CD14-positive monocyte (primary cell): ENCODE measurements around the gene TBC1D13. TPM values are rescaled to one million over a fixed set of nuclear protein-coding genes. Genes with fewer than 3 reads are reported as not detected.

ENCODE experiments used
- DNase-seq, 3 donors: peaks; one replicate each; pipeline ENCODE4 v3.0.0-alpha.2; 2011 to 2022
- H2AFZ ChIP-seq: 2 replicates; pipeline ENCODE4 v1.6.0; 2012; ENCODE audit warnings: mild to moderate bottlenecking, low read depth, low read length, inconsistent platforms; ENCODE audit not compliant: insufficient read depth, poor library complexity, severe bottlenecking
- H3K27ac ChIP-seq, 2 donors: 1 replicate in 1 of 2; 2 replicates in 1 of 2; pipeline ENCODE4 v1.5.1; 2012 to 2013; ENCODE audit warnings: low read length in 2 of 2, control low read depth in 1 of 2, inconsistent platforms in 1 of 2, low read depth in 1 of 2, mild to moderate bottlenecking in 1 of 2
- H3K27me3 ChIP-seq, 2 donors: one replicate each; pipeline versions ENCODE4 v1.6.0 to v1.6.1; 2011 to 2013; ENCODE audit warnings: low read length in 2 of 2; ENCODE audit not compliant: control insufficient read depth in 2 of 2, insufficient read depth in 2 of 2
- H3K36me3 ChIP-seq, 2 donors: replicated peaks in 1 of 2; 1 replicate in 1 of 2; 2 replicates in 1 of 2; pipeline versions ENCODE4 v1.5.1 to v1.6.1; 2012 to 2013; ENCODE audit warnings: low read length in 2 of 2, control low read depth in 1 of 2, inconsistent platforms in 1 of 2, mild to moderate bottlenecking in 1 of 2; ENCODE audit not compliant: insufficient read depth in 2 of 2, control insufficient read depth in 1 of 2
- H3K4me1 ChIP-seq, 2 donors: 1 replicate in 1 of 2; 2 replicates in 1 of 2; pipeline versions ENCODE4 v1.5.1 to v1.6.1; 2012 to 2013; ENCODE audit warnings: low read length in 2 of 2, control low read depth in 1 of 2, inconsistent platforms in 1 of 2, mild to moderate bottlenecking in 1 of 2, moderate library complexity in 1 of 2; ENCODE audit not compliant: insufficient read depth in 2 of 2, control insufficient read depth in 1 of 2
- H3K4me2 ChIP-seq: replicated peaks from 2 replicates; pipeline ENCODE3; 2012; ENCODE audit warnings: low read length, moderate library complexity, mild to moderate bottlenecking; ENCODE audit not compliant: poor library complexity, severe bottlenecking; ENCODE audit errors: extremely low read depth
- H3K4me3 ChIP-seq, 3 experiments: fragments of 200-600 bp in 1 of 3; sonication (generic) in 1 of 3; replicated peaks in 1 of 3; 1 replicate in 2 of 3; 2 replicates in 1 of 3; pipeline ENCODE4 v1.5.1; 2011 to 2013; ENCODE audit warnings: low read length in 3 of 3, mild to moderate bottlenecking in 3 of 3, control low read depth in 2 of 3, low read depth in 2 of 3, inconsistent platforms in 1 of 3, moderate library complexity in 1 of 3
- H3K79me2 ChIP-seq: 2 replicates; pipeline ENCODE4 v1.6.0; 2012; ENCODE audit warnings: mild to moderate bottlenecking, control low read depth, inconsistent platforms, low read length, moderate library complexity; ENCODE audit not compliant: insufficient read depth
- H3K9ac ChIP-seq: 2 replicates; pipeline ENCODE4 v1.6.0; 2017; ENCODE audit warnings: low read length, mild to moderate bottlenecking; ENCODE audit not compliant: insufficient read depth, poor library complexity, severe bottlenecking
- H3K9me3 ChIP-seq, 2 donors: replicated peaks in 1 of 2; 1 replicate in 1 of 2; 2 replicates in 1 of 2; pipeline versions ENCODE4 v1.5.1 to v1.6.1; 2012 to 2013; ENCODE audit warnings: low read length in 2 of 2, control low read depth in 1 of 2; ENCODE audit not compliant: control insufficient read depth in 1 of 2, insufficient read depth in 1 of 2
- H4K20me1 ChIP-seq: 2 replicates; pipeline ENCODE4 v1.6.0; 2012; ENCODE audit warnings: mild to moderate bottlenecking, low read length, control low read depth, moderate library complexity; ENCODE audit not compliant: insufficient read depth
- H3K27ac Mint-ChIP-seq, 7 donors: one replicate each; pipeline ENCODE4 v1.8.0; 2020; ENCODE audit warnings: mild to moderate bottlenecking in 7 of 7, mixed read lengths in 7 of 7, moderate library complexity in 6 of 7, inconsistent platforms in 2 of 7
- H3K27me3 Mint-ChIP-seq, 3 donors: one replicate each; pipeline ENCODE4 v1.8.0; 2021 to 2022; ENCODE audit warnings: low read depth in 3 of 3, mild to moderate bottlenecking in 3 of 3, mixed read lengths in 3 of 3, moderate library complexity in 3 of 3, inconsistent platforms in 1 of 3
- H3K36me3 Mint-ChIP-seq, 2 donors: one replicate each; pipeline ENCODE4 v1.8.0; 2020; ENCODE audit warnings: mixed read lengths in 2 of 2, inconsistent platforms in 1 of 2, mild to moderate bottlenecking in 1 of 2
- H3K4me1 Mint-ChIP-seq: one replicate; pipeline ENCODE4 v1.8.0; 2020; ENCODE audit warnings: mild to moderate bottlenecking, mixed read lengths
- H3K4me3 Mint-ChIP-seq, 2 donors: one replicate each; pipeline ENCODE4 v1.8.0; 2020; ENCODE audit warnings: mild to moderate bottlenecking in 2 of 2, mixed read lengths in 2 of 2, moderate library complexity in 1 of 2
- H3K9me3 Mint-ChIP-seq, 7 donors: one replicate each; pipeline ENCODE4 v1.8.0; 2020 to 2022; ENCODE audit warnings: mixed read lengths in 7 of 7, mild to moderate bottlenecking in 6 of 7, moderate library complexity in 6 of 7, inconsistent platforms in 2 of 7
- CTCF ChIP-seq: fragments of 200-600 bp; IDR thresholded peaks from one replicate; pipeline ENCODE4 v1.8.0; 2022; ENCODE audit warnings: antibody characterized with exemption, mild to moderate bottlenecking
- WGBS: methylation state at CpG from one replicate; pipeline ENCODE4 v1.1.5; 2013; ENCODE audit warnings: missing lambda C conversion rate; ENCODE audit not compliant: insufficient coverage; 5-methylcytosine and 5-hydroxymethylcytosine counted together
- intact Hi-C, 2 donors: fragments of 100-400 bp; cut with micrococcal nuclease; formaldehyde crosslinking; loops; one replicate each; pipeline versions ENCODE4 v1.15.0 to v1.15.1; 2023
- polyA plus RNA-seq, 3 donors: library from polyadenylated mRNA; depleted of rRNA in 1 of 3; unstranded in 2 of 3; stranded (reverse) in 1 of 3; fragments of 300-500 nt in 2 of 3; fragments of >200 nt in 1 of 3; fragmentation: Illumina TruSeq in 2 of 3; gene quantifications; 1 replicate in 2 of 3; 2 replicates in 1 of 3; pipeline ENCODE4 v1.2.3, GENCODE V29; 2012 to 2021

TBC1D13 gene
- polyA plus RNA-seq, 3 donors, result 9.9 to 16.8 (median 13.8) TPM

GRCh38 chr9:128823362-128823902, 36.4 kb downstream of the TBC1D13 start:
- Histone ChIP-seq H3K79me2 (peaks cover 1% of the 10 kb centered on the region), H3K4me1 (peaks cover 12 to 18% of the 10 kb centered on the region in 2 donors), H3K36me3 (peaks cover 60 to 67% of the 10 kb centered on the region in 2 donors), H3K27me3 (no peaks in the 10 kb centered on the region), H3K4me3 (no peak overlapping the region), H3K27ac (no peak overlapping the region), H3K4me2 (no peak overlapping the region), H3K9ac (no peak overlapping the region), H3K9me3 (no peaks in the 10 kb centered on the region), H4K20me1 (peaks cover 10% of the 10 kb centered on the region), H2AFZ (no peak overlapping the region)
- no peak for DNase-seq
- Mint-ChIP-seq H3K4me3 (no peak overlapping the region), H3K36me3 (peaks cover 47 to 70% of the 10 kb centered on the region in 2 donors), H3K27ac (peak overlapping the region in 1 of 7 donors; percentile 46), H3K4me1 (peaks cover 15% of the 10 kb centered on the region), H3K9me3 (no peaks in the 10 kb centered on the region), H3K27me3 (peaks cover 3 to 4% (median 4%) of the 10 kb centered on the region in 3 donors)
- TF ChIP-seq CTCF, result no peak
- intact Hi-C loops, result no loop called here
- WGBS, result 95% methylated on average over 19 of the region's 19 CpGs

- H3K4me2 ChIP-seq, result no peak overlapping the region
- intact Hi-C loops, result no loop called here
- Mint-ChIP-seq H3K9me3 (no peaks in the 10 kb centered on the region), H3K27me3 (peaks cover 3 to 4% (median 4%) of the 10 kb centered on the region in 3 donors), H3K4me3 (no peak overlapping the region), H3K36me3 (peaks cover 47 to 70% of the 10 kb centered on the region in 2 donors), H3K27ac (peak overlapping the region in 1 of 7 donors; percentile 73), H3K4me1 (peaks cover 21% of the 10 kb centered on the region)
- H3K27me3 ChIP-seq, result no peaks in the 10 kb centered on the region
- no peak for DNase-seq
- no peak overlapping the region for H3K27ac ChIP-seq
- H4K20me1 ChIP-seq, result peaks cover 10% of the 10 kb centered on the region
- peaks cover 60 to 67% of the 10 kb centered on the region in 2 donors for H3K36me3 ChIP-seq
- no peaks in the 10 kb centered on the region for H3K9me3 ChIP-seq
- TF ChIP-seq CTCF, result no peak
- H3K9ac ChIP-seq, result no peak overlapping the region
- H3K4me1 ChIP-seq, result peaks cover 18 to 21% of the 10 kb centered on the region in 2 donors
- H3K4me3 ChIP-seq, result no peak overlapping the region
- 99% methylated on average over 9 of the region's 12 CpGs for WGBS
- H3K79me2 ChIP-seq, result peaks cover 7% of the 10 kb centered on the region
- no peak overlapping the region for H2AFZ ChIP-seq
These were observed 36.9 kb downstream of the TBC1D13 start for GRCh38 chr9:128823903-128824406.
